ENCODE measurements around the gene SYNM. TPM values are rescaled to one million over a fixed set of nuclear protein-coding genes. Genes with fewer than 3 reads are reported as not detected.

The SYNM gene
- total RNA-seq, 1 donor from 2014 or later = 5.5 TPM

DNA sequence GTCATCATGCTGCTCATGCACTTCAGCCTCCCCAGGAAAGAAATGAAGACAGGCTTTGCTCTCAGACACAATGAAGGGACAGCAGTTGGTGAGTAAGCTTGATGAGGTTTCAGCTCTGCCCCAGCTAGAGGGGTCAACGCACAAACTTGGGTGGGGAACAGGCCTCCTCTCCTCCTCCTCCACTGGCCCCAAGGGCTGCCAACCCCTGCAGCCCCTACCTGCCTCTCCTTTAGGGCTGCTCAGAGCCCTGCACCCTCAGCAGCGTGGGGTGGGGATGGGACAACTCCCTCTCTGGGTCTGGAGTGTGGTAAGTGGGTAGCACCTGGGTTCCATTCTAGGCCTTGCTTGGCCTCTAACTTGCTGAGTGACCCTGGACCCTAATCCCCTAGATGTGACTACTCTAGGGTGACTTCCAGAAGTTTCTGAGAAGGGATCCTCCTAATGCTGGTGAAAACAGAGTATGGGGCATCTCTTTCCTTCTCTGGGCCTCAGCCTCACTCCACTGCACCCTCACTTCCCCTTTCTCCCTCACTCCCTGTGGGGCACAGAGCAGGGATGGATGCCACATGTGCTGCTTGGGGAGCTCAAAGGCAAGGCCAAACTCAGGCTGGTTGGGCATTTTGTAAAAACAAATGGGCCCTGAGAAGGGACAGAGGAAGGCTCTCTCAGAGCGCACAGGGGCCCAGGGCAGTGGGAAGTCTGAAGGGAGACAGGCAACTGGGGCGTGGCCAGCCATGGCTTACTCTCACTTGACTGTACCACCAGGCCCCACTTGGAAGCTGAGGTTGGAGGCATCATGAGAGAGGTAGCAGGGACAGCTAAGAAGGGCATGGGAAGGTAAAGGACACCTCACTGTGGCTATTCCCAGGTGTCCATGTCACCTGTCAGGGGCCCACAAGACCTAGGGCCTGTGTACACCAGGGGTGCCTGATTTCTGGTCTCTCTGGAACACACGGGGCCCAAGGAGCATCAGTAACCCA is 64.0 kb downstream of the SYNM start:
- TF ChIP-seq, protein P1, sequence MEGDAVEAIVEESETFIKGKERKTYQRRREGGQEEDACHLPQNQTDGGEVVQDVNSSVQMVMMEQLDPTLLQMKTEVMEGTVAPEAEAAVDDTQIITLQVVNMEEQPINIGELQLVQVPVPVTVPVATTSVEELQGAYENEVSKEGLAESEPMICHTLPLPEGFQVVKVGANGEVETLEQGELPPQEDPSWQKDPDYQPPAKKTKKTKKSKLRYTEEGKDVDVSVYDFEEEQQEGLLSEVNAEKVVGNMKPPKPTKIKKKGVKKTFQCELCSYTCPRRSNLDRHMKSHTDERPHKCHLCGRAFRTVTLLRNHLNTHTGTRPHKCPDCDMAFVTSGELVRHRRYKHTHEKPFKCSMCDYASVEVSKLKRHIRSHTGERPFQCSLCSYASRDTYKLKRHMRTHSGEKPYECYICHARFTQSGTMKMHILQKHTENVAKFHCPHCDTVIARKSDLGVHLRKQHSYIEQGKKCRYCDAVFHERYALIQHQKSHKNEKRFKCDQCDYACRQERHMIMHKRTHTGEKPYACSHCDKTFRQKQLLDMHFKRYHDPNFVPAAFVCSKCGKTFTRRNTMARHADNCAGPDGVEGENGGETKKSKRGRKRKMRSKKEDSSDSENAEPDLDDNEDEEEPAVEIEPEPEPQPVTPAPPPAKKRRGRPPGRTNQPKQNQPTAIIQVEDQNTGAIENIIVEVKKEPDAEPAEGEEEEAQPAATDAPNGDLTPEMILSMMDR (IDR thresholded peaks at IDR 0.05) = no peak
- Mint-ChIP-seq H3K27ac (ENCODE audit: unreplicated experiment) (no peak overlapping the region), H3K27me3 (ENCODE audit: unreplicated experiment) (no peaks in the 10 kb centered on the region), H3K9me3 (ENCODE audit: unreplicated experiment) (no peaks in the 10 kb centered on the region), H3K36me3 (ENCODE audit: unreplicated experiment) (peaks cover 20% of the 10 kb centered on the region), H3K4me1 (ENCODE audit: unreplicated experiment) (peaks cover 2% of the 10 kb centered on the region), H3K4me3 (ENCODE audit: unreplicated experiment) (no peak overlapping the region)
- DNase-seq (ENCODE audit: extremely low spot score, unreplicated experiment) = peak; percentile 60

DNA sequence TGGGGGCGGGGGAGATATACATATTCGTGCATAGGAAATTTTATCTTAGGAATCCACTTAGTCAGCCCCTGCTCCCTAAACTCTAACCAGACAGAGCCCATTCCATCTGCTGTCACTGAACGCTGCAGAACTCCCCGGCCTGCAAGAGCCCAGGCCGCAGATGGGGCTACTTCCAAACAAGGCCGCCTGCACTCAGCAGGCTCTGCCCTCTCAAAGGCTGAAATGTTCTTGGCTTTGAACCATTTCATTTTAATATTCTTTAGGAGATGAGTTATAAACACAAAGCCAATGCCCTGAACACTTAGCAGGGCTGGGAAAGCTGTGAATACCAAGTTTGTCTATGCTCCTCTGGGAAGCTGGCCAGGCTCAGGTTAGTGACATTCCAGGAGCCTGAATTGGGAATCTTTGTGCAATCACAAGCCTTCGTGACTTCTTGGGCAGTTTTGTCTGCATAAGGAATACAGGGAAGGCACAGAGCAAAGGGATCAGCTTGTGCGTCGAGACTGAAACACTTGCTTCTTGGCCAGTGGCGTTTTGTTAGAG is 65.0 kb downstream of the SYNM start:
- peaks cover 24% of the 10 kb centered on the region for H3K36me3 Mint-ChIP-seq (ENCODE audit: unreplicated experiment)
- H3K4me3 Mint-ChIP-seq (ENCODE audit: unreplicated experiment) = no peak overlapping the region
- DNase-seq (ENCODE audit: extremely low spot score, unreplicated experiment) = peak; percentile 46
- no peak overlapping the region for H3K27ac Mint-ChIP-seq (ENCODE audit: unreplicated experiment)
- TF ChIP-seq, protein P1 (IDR thresholded peaks at IDR 0.05) = no peak
- no peaks in the 10 kb centered on the region for H3K9me3 Mint-ChIP-seq (ENCODE audit: unreplicated experiment)
- H3K27me3 Mint-ChIP-seq (ENCODE audit: unreplicated experiment) = no peaks in the 10 kb centered on the region
- H3K4me1 Mint-ChIP-seq (ENCODE audit: unreplicated experiment) = peaks cover 2% of the 10 kb centered on the region

- peak; percentile 56 for DNase-seq (ENCODE audit: extremely low spot score, unreplicated experiment)
- Mint-ChIP-seq H3K27ac (ENCODE audit: unreplicated experiment) (no peak overlapping the region), H3K36me3 (ENCODE audit: unreplicated experiment) (peaks cover 24% of the 10 kb centered on the region), H3K9me3 (ENCODE audit: unreplicated experiment) (no peaks in the 10 kb centered on the region), H3K4me3 (ENCODE audit: unreplicated experiment) (no peak overlapping the region), H3K27me3 (ENCODE audit: unreplicated experiment) (no peaks in the 10 kb centered on the region), H3K4me1 (ENCODE audit: unreplicated experiment) (peaks cover 2% of the 10 kb centered on the region)
- TF ChIP-seq, protein P1 (IDR thresholded peaks at IDR 0.05) = no peak
Measured at GRCh38 chr15:99170476-99171065, 65.7 kb downstream of the SYNM start.

DNA sequence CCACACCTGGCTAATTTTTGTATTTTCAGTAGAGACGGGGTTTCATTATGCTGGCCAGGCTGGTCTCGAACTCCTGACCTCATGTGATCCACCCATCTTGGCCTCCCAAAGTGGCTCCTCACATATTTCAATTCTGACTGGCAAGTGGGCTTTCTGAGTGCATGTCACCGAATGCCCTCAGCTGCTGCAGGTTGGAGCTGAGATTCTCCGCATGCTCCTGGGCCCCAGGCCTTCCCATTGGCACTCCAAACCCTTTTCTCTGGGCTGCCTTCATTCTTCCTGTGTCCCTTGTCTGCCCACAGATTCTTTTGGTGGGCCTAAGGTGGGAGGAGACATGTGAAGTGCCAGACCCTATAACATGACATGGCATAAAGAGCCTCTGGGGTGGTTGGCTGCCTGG is 67.3 kb downstream of the SYNM start:
- Mint-ChIP-seq H3K4me3 (ENCODE audit: unreplicated experiment) (no peak overlapping the region), H3K27me3 (ENCODE audit: unreplicated experiment) (no peaks in the 10 kb centered on the region), H3K36me3 (ENCODE audit: unreplicated experiment) (peaks cover 24% of the 10 kb centered on the region), H3K9me3 (ENCODE audit: unreplicated experiment) (no peaks in the 10 kb centered on the region), H3K27ac (ENCODE audit: unreplicated experiment) (no peak overlapping the region), H3K4me1 (ENCODE audit: unreplicated experiment) (peaks cover 2% of the 10 kb centered on the region)
- DNase-seq (ENCODE audit: extremely low spot score, unreplicated experiment) = peak; percentile 40
- TF ChIP-seq, protein P1 (IDR thresholded peaks at IDR 0.05) = no peak

- peak; percentile 8 for DNase-seq (ENCODE audit: extremely low spot score, unreplicated experiment)
- Mint-ChIP-seq H3K4me1 (ENCODE audit: unreplicated experiment) (peaks cover 2% of the 10 kb centered on the region), H3K27me3 (ENCODE audit: unreplicated experiment) (no peaks in the 10 kb centered on the region), H3K4me3 (ENCODE audit: unreplicated experiment) (no peak overlapping the region), H3K36me3 (ENCODE audit: unreplicated experiment) (peaks cover 21% of the 10 kb centered on the region), H3K27ac (ENCODE audit: unreplicated experiment) (no peak overlapping the region), H3K9me3 (ENCODE audit: unreplicated experiment) (no peaks in the 10 kb centered on the region)
- TF ChIP-seq, protein P1 (IDR thresholded peaks at IDR 0.05) = no peak
Measured at GRCh38 chr15:99172989-99173388, 68.1 kb downstream of the SYNM start.

Measured in osteocyte (in vitro differentiated cells).